Nephron progenitor cell (in vitro differentiated cells): ENCODE measurements around the gene NUP210.

Experiments used
- DNase-seq: peaks from one replicate; pipeline ENCODE4 v3.0.0; 2021
- H3K27ac Mint-ChIP-seq: 2 replicates; pipeline ENCODE4 v1.8.0; 2021; ENCODE audit warnings: mild to moderate bottlenecking, moderate library complexity, mixed read lengths
- H3K27me3 Mint-ChIP-seq: 2 replicates; pipeline ENCODE4 v1.8.0; 2021; ENCODE audit warnings: mild to moderate bottlenecking, low read depth, mixed read lengths; ENCODE audit not compliant: poor library complexity
- H3K36me3 Mint-ChIP-seq: 2 replicates; pipeline ENCODE4 v1.8.0; 2021; ENCODE audit warnings: low read depth, mixed read lengths
- H3K4me1 Mint-ChIP-seq: 2 replicates; pipeline ENCODE4 v1.8.0; 2021; ENCODE audit warnings: mixed read lengths
- H3K4me3 Mint-ChIP-seq: 2 replicates; pipeline ENCODE4 v1.8.0; 2021; ENCODE audit warnings: mild to moderate bottlenecking, moderate library complexity, mixed read lengths
- H3K9me3 Mint-ChIP-seq: 2 replicates; pipeline ENCODE4 v1.8.0; 2021; ENCODE audit warnings: mild to moderate bottlenecking, moderate library complexity, mixed read lengths
- TF ChIP-seq, protein P1 (sequence below): fragments of 200-600 bp; sonication (generic); IDR thresholded peaks from 2 replicates; pipeline ENCODE4 v1.5.0; 2021; ENCODE audit warnings: antibody characterized with exemption

Gene NUP210

DNA sequence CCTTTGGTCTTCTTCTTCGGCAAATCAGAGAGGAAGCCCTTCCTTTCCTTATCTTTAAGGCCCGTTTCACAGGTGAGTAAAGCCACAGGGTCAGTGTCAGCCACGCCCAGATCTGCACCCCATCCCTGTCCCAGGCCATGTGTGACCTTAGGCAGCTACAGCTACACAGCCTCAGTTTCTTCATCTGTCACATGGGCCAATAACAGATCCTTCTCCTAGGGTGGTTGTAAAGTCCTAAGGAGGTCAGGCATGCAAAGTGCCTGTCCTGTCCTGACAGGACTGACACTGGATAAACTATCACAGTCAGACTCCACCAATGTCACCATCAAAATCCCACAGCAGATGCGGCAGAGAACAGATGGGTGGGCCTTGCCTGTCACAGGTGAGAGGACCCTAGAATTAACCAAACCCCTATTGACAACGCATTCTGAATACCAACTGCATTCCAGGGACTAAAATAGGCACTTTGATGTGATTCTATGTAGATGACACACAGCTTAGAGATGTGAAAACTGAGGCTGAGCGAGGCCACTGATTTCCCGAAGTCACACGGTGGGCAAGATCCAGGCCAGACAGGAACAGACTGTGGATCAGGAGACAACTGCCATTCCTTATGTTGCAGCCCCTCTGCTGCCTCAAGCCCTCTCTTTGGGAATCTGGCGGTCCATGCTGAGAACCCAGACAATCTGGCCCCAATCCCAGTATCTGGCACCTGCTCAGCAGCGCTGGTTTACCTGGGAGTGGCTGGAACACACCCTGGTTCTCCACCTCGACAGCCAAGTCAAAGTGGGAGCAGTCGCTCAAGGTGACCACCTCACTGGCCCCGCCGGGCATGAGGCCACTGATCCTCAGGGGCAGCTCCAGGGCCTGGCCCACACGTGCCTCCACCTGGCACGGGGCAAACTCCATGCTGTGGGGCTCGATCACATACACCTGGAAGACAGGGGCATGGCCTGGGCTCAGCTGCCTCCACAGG, 48.7 kb downstream of the NUP210 start:
- H3K27ac Mint-ChIP-seq: no peak overlapping the region

DNA sequence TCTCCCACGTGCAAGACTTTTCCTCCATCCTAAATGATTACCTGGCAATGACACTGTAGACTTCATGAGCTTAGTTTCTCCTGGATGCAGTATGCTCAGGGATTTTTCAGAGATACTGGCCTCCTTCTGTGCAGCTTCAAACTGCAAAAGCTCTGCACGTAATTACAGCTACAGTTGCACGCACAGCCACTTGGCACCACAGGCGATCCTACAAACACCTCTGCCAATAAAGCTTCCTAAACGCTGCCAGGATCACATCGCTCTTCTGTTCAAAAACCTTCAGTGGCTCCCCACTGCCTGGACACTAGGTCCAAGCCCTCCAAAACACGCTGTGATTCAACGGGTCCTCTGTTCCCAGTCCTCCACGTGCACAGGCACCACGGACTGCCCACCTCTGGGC, 49.5 kb downstream of the NUP210 start:
- Mint-ChIP-seq H3K4me3 (no peak overlapping the region), H3K9me3 (no peaks in the 10 kb centered on the region), H3K36me3 (peaks cover 29% of the 10 kb centered on the region), H3K27me3 (peaks cover 6% of the 10 kb centered on the region), H3K27ac (no peak overlapping the region), H3K4me1 (peaks cover 15% of the 10 kb centered on the region)
- no peak for DNase-seq
- TF ChIP-seq, protein P1, sequence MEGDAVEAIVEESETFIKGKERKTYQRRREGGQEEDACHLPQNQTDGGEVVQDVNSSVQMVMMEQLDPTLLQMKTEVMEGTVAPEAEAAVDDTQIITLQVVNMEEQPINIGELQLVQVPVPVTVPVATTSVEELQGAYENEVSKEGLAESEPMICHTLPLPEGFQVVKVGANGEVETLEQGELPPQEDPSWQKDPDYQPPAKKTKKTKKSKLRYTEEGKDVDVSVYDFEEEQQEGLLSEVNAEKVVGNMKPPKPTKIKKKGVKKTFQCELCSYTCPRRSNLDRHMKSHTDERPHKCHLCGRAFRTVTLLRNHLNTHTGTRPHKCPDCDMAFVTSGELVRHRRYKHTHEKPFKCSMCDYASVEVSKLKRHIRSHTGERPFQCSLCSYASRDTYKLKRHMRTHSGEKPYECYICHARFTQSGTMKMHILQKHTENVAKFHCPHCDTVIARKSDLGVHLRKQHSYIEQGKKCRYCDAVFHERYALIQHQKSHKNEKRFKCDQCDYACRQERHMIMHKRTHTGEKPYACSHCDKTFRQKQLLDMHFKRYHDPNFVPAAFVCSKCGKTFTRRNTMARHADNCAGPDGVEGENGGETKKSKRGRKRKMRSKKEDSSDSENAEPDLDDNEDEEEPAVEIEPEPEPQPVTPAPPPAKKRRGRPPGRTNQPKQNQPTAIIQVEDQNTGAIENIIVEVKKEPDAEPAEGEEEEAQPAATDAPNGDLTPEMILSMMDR: no peak

More for the DNA sequence above, 48.7 kb downstream of the NUP210 start:
- Mint-ChIP-seq H3K4me3 (no peak overlapping the region), H3K27me3 (peaks cover 5% of the 10 kb centered on the region), H3K9me3 (no peaks in the 10 kb centered on the region), H3K36me3 (peaks cover 29% of the 10 kb centered on the region), H3K4me1 (peaks cover 15% of the 10 kb centered on the region)
- no peak for DNase-seq
- TF ChIP-seq, protein P1: no peak

DNA sequence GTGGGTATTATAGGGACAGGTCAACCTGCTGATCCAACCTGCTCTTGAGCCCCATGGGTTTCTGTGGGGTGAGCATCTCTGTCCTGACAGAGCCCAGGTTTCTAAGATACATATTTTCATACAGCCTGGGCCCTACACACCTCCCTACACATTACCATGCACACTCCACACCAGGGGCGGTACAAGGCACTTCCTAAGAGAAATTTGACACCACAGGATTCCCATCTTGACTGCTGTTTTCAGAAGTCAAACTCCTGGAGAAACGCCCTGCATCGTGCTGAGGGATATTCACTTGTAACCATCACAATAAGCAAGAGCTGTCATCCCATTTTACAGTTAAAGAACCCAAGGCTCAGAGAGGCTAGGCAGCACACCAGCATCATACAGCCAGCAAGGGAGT, 50.1 kb downstream of the NUP210 start:
- no peak for DNase-seq
- Mint-ChIP-seq H3K36me3 (peaks cover 29% of the 10 kb centered on the region), H3K9me3 (no peaks in the 10 kb centered on the region), H3K27ac (no peak overlapping the region), H3K4me1 (peaks cover 16% of the 10 kb centered on the region), H3K27me3 (peaks cover 11% of the 10 kb centered on the region), H3K4me3 (no peak overlapping the region)
- TF ChIP-seq, protein P1: no peak

DNA sequence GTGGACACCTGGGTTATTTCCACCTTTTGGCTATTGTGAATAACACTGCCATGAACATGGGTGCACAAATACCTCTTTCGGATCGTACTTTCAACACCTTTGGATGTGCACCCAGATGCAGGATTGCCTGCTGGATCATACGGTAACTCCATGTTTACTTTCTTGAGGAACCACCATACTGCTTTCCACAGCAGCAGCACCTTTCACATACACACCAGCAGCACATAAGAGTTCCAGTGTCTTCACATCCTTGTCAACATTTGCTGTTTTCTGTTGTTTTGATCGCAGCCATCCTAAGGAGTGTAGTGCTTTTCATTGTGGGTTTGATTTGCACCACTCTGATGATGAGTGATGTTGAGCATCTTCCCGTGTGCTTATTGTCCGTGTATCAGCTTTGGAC, 51.3 kb downstream of the NUP210 start:
- no peaks in the 10 kb centered on the region for H3K9me3 Mint-ChIP-seq
- H3K36me3 Mint-ChIP-seq: peaks cover 32% of the 10 kb centered on the region
- no peak overlapping the region for H3K27ac Mint-ChIP-seq
- TF ChIP-seq, protein P1: no peak
- no peak for DNase-seq
- H3K27me3 Mint-ChIP-seq: peaks cover 11% of the 10 kb centered on the region
- peaks cover 27% of the 10 kb centered on the region for H3K4me1 Mint-ChIP-seq
- no peak overlapping the region for H3K4me3 Mint-ChIP-seq

DNA sequence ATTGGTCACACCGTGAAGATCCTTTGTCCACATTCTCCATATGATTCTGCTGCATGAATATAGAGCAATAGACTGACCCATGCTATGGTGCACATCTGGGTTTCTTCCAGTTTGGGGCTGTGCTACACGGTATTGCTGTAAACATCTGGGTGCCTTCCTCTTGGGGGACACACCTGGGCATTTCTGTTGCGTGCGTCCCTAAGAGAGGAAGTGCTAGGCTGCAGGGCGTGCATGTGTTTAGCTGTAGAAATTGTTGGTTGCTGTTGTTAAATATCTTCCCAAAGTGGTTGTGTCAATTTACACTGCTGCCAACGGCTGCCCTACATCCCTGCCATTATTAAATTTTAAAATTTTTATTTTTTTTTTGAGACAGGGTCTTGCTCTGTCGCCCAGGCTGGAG, 52.4 kb downstream of the NUP210 start:
- DNase-seq: no peak
- no peak overlapping the region for H3K27ac Mint-ChIP-seq
- H3K36me3 Mint-ChIP-seq: peaks cover 35% of the 10 kb centered on the region
- TF ChIP-seq, protein P1: no peak
- peaks cover 28% of the 10 kb centered on the region for H3K4me1 Mint-ChIP-seq
- no peak overlapping the region for H3K4me3 Mint-ChIP-seq
- peaks cover 13% of the 10 kb centered on the region for H3K27me3 Mint-ChIP-seq
- no peaks in the 10 kb centered on the region for H3K9me3 Mint-ChIP-seq
